Natural killer cell (primary cell): ENCODE measurements around the gene CAPZA1. TPM values are rescaled to one million over a fixed set of nuclear protein-coding genes. Genes with fewer than 3 reads are reported as not detected.

Experiments
- ATAC-seq, 3 donors: fragments of 150-1000 bp in 2 of 3; fragments of 200-7000 bp in 1 of 3; cut with Tn5 transposase; 1 replicate in 1 of 3; 2 replicates in 2 of 3; pipeline ENCODE4 v1.10.0; 2021; ENCODE audit warnings: mild to moderate bottlenecking in 2 of 3, moderate library complexity in 2 of 3
- DNase-seq, 2 donors: peaks; one replicate each; pipeline versions ENCODE4 v3.0.0 to v3.0.0-alpha.2; 2013 to 2021; ENCODE audit warnings: mixed read lengths in 1 of 2
- H3K27ac ChIP-seq: one replicate; pipeline ENCODE4 v1.5.1; 2013; ENCODE audit warnings: mild to moderate bottlenecking, low read length
- H3K27me3 ChIP-seq: one replicate; pipeline ENCODE4 v1.6.1; 2013; ENCODE audit warnings: low read length; ENCODE audit not compliant: control insufficient read depth, insufficient read depth
- H3K36me3 ChIP-seq: one replicate; pipeline ENCODE4 v1.6.1; 2013; ENCODE audit warnings: low read length; ENCODE audit not compliant: control insufficient read depth, insufficient read depth
- H3K4me1 ChIP-seq: one replicate; pipeline ENCODE4 v1.6.1; 2013; ENCODE audit warnings: low read length; ENCODE audit not compliant: control insufficient read depth, insufficient read depth
- H3K4me3 ChIP-seq: one replicate; pipeline ENCODE4 v1.5.1; 2013; ENCODE audit warnings: low read length
- H3K9me3 ChIP-seq: one replicate; pipeline ENCODE4 v1.6.1; 2013; ENCODE audit warnings: low read length; ENCODE audit not compliant: control insufficient read depth, insufficient read depth
- H3K27ac Mint-ChIP-seq, 2 donors: one replicate each; pipeline ENCODE4 v1.8.0; 2022; ENCODE audit warnings: mild to moderate bottlenecking in 2 of 2, mixed read lengths in 2 of 2, moderate library complexity in 1 of 2
- H3K27me3 Mint-ChIP-seq, 2 donors: one replicate each; pipeline ENCODE4 v1.8.0; 2022; ENCODE audit warnings: low read depth in 2 of 2, mixed read lengths in 2 of 2
- H3K36me3 Mint-ChIP-seq: one replicate; pipeline ENCODE4 v1.8.0; 2022; ENCODE audit warnings: mixed read lengths
- H3K4me1 Mint-ChIP-seq, 2 donors: one replicate each; pipeline ENCODE4 v1.8.0; 2022; ENCODE audit warnings: mixed read lengths in 2 of 2
- H3K4me3 Mint-ChIP-seq: one replicate; pipeline ENCODE4 v1.8.0; 2022; ENCODE audit warnings: mild to moderate bottlenecking, moderate library complexity, mixed read lengths
- H3K9me3 Mint-ChIP-seq, 2 donors: one replicate each; pipeline ENCODE4 v1.8.0; 2022; ENCODE audit warnings: mixed read lengths in 2 of 2
- WGBS: methylation state at CpG from one replicate; pipeline ENCODE4 v1.1.7; 2013; ENCODE audit warnings: missing lambda C conversion rate; ENCODE audit not compliant: insufficient coverage; 5-methylcytosine and 5-hydroxymethylcytosine counted together
- intact Hi-C: fragments of 100-400 bp; cut with micrococcal nuclease; formaldehyde crosslinking; loops from one replicate; pipeline ENCODE4 v1.14.2; 2022
- total RNA-seq, 4 donors: library from RNA; stranded (reverse); fragments of 120-200 nt in 1 of 4; gene quantifications; one replicate each; pipeline versions ENCODE4 v1.2.3 to v1.2.4, GENCODE V29; 2013 to 2022
- TF ChIP-seq, protein P1 (sequence below): fragments of 200-600 bp; IDR thresholded peaks from one replicate; pipeline ENCODE4 v1.8.0; 2022; ENCODE audit warnings: antibody characterized with exemption

CAPZA1 gene
- total RNA-seq, 3 donors from 2014 or later (not counting 1 experiment from before 2014, with no cell fraction given) = 231 to 244 (median 233) TPM

DNA sequence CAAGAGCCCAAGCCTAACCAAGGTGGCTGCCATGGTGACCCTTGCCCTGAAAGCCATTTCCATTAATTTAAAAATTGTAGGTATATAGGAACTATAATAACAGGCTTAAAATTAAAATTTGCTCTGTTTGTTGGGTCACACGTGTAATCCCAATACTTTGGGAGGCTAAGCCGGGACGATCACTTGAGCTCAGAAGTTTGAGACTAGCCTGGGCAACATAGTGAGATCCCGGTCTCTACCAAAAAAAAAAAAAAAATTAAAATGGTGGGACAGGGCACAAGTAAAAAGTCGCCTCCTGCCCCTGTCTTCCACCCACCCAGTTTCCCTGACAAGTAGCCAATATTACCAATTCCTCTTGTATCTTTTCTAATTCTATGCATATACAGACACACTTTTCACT, 6.6 kb downstream of the CAPZA1 start:
- no peak overlapping the region for H3K4me3 Mint-ChIP-seq
- DNase-seq (no peak), ATAC-seq (no peak)
- no peak overlapping the region for H3K4me3 ChIP-seq
- H3K27me3 Mint-ChIP-seq = no peaks in the 10 kb centered on the region
- no peaks in the 10 kb centered on the region for H3K27me3 ChIP-seq
- intact Hi-C loops = no loop called here
- H3K9me3 ChIP-seq = no peaks in the 10 kb centered on the region
- peaks cover 22% of the 10 kb centered on the region for H3K36me3 ChIP-seq
- TF ChIP-seq, protein P1, sequence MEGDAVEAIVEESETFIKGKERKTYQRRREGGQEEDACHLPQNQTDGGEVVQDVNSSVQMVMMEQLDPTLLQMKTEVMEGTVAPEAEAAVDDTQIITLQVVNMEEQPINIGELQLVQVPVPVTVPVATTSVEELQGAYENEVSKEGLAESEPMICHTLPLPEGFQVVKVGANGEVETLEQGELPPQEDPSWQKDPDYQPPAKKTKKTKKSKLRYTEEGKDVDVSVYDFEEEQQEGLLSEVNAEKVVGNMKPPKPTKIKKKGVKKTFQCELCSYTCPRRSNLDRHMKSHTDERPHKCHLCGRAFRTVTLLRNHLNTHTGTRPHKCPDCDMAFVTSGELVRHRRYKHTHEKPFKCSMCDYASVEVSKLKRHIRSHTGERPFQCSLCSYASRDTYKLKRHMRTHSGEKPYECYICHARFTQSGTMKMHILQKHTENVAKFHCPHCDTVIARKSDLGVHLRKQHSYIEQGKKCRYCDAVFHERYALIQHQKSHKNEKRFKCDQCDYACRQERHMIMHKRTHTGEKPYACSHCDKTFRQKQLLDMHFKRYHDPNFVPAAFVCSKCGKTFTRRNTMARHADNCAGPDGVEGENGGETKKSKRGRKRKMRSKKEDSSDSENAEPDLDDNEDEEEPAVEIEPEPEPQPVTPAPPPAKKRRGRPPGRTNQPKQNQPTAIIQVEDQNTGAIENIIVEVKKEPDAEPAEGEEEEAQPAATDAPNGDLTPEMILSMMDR = no peak
- no peak overlapping the region for H3K27ac ChIP-seq
- H3K4me1 ChIP-seq = peaks cover 40% of the 10 kb centered on the region
- peaks cover 65 to 72% of the 10 kb centered on the region in 2 donors for H3K4me1 Mint-ChIP-seq
- peak overlapping the region; percentile 41 to 82 for H3K27ac Mint-ChIP-seq
- WGBS = 94% methylated on average over 5 of the region's 5 CpGs
- H3K36me3 Mint-ChIP-seq = no peaks in the 10 kb centered on the region
- no peaks in the 10 kb centered on the region for H3K9me3 Mint-ChIP-seq

GRCh38 chr1:112626887-112627286, 7.3 kb downstream of the CAPZA1 start:
- ATAC-seq = no peak
- Histone ChIP-seq H3K4me3 (no peak overlapping the region), H3K9me3 (no peaks in the 10 kb centered on the region), H3K4me1 (peaks cover 35% of the 10 kb centered on the region), H3K36me3 (peaks cover 22% of the 10 kb centered on the region), H3K27me3 (no peaks in the 10 kb centered on the region), H3K27ac (no peak overlapping the region)
- H3K4me3 Mint-ChIP-seq = no peak overlapping the region
- H3K27me3 Mint-ChIP-seq = no peaks in the 10 kb centered on the region
- H3K4me1 Mint-ChIP-seq = peaks cover 70 to 78% of the 10 kb centered on the region in 2 donors
- peak overlapping the region; percentile 41 to 72 for H3K27ac Mint-ChIP-seq
- no peaks in the 10 kb centered on the region for H3K36me3 Mint-ChIP-seq
- TF ChIP-seq, protein P1 = no peak
- no peak for DNase-seq
- intact Hi-C loops = no loop called here
- H3K9me3 Mint-ChIP-seq = no peaks in the 10 kb centered on the region

DNA sequence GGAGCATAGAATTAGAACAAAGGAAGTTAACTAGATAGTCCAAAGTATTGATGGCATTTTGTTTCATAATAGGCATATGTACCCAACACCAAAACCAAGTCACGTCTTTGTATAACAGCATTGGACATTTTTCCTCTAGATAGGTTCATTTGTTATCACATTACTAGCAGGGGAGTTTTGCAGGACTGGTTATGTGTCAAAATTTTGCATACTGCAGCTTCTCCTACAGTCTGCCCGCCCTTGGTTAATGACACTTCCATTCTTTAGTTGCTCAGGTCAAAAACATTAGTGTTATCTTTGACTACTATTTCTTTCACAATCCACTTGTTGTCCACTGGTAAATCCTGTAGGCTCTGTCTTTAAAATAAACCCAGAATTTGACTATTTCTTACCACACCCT, 8.9 kb downstream of the CAPZA1 start:
- Mint-ChIP-seq H3K9me3 (no peaks in the 10 kb centered on the region), H3K36me3 (no peaks in the 10 kb centered on the region), H3K27me3 (no peaks in the 10 kb centered on the region), H3K4me3 (no peak overlapping the region), H3K27ac (peak overlapping the region; percentile 41 to 66), H3K4me1 (peaks cover 80 to 81% of the 10 kb centered on the region in 2 donors)
- Histone ChIP-seq H3K27ac (no peak overlapping the region), H3K4me1 (peaks cover 34% of the 10 kb centered on the region), H3K9me3 (no peaks in the 10 kb centered on the region), H3K4me3 (no peak overlapping the region), H3K27me3 (no peaks in the 10 kb centered on the region), H3K36me3 (peaks cover 22% of the 10 kb centered on the region)
- 69% methylated on average over 1 of the region's 2 CpGs for WGBS
- TF ChIP-seq, protein P1 = no peak
- ATAC-seq = peak in 2 of 3 donors; percentile 44 to 45
- intact Hi-C loops = no loop called here
- DNase-seq = no peak

- intact Hi-C loops = no loop called here
- Histone ChIP-seq H3K27me3 (no peaks in the 10 kb centered on the region), H3K27ac (no peak overlapping the region), H3K36me3 (peaks cover 22% of the 10 kb centered on the region), H3K9me3 (no peaks in the 10 kb centered on the region), H3K4me3 (no peak overlapping the region), H3K4me1 (peaks cover 32% of the 10 kb centered on the region)
- DNase-seq = no peak
- no peaks in the 10 kb centered on the region for H3K9me3 Mint-ChIP-seq
- peak overlapping the region; percentile 41 to 66 for H3K27ac Mint-ChIP-seq
- peaks cover 87 to 88% of the 10 kb centered on the region in 2 donors for H3K4me1 Mint-ChIP-seq
- H3K4me3 Mint-ChIP-seq = no peak overlapping the region
- ATAC-seq = no peak
- no peaks in the 10 kb centered on the region for H3K27me3 Mint-ChIP-seq
- H3K36me3 Mint-ChIP-seq = no peaks in the 10 kb centered on the region
- TF ChIP-seq, protein P1 = no peak
Observed at GRCh38 chr1:112629256-112629655, 9.6 kb downstream of the CAPZA1 start.
